ENCODE measurements around the gene CUL9. TPM values are rescaled to one million over a fixed set of nuclear protein-coding genes. Genes with fewer than 3 reads are reported as not detected.
"Not testable (repeated sequence)": the region's sequence is repeated elsewhere in the genome, so short reads cannot be mapped to it uniquely, and the experiment has no call there.

CUL9 gene
- total RNA-seq (2014; rRNA removed; shearing (Covaris generic)) = 17.5 and 19.6 TPM in 2 replicates

DNA sequence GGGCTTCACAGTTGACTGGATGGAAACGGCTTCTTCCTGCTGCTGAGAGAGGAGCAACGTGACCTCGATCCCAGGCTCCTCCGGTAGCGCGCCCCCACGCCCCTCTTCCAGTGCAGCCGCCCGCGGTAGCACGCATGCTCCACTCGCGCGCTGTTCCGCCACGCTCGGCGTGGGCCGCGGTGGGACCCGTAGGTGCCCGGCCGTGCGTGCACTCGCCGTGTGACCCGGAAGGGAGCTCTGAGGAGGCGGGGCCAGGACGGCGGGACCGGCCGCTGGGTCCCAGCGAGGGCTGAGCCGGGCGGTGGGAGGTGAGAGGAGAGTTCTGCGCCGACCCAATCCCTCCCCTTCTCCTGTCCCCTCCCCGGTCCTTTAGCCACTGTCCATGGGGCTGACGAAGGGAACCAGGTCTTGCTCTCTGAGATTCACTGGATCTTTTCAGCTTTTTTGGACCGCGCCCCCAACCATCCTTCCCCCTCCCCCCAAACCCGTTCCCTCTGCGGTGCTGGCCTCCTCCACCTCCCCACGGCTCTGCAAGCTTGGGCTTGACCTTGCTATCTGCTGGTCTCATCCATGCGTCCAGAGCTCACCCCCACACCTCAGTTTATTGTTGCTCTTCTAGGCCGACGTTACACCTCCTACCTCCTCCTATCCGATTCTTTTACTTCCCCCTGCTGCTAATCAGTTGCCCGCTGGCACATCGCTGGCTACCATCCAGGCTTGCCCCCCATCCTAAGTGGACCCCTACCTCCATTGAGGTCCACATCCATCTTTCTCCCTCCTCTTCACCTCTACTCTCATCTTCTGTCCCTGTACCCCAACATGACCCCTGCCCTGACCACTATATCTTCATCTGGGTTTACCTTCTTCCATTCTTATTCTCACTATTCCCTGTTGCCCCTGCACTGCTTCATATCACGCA is at the start of gene CUL9:
Gene CUL9 (plus strand): TSS at position 255 of the 919 bp plus-strand sequence. CDS start 2,115 bp downstream, outside the sequence.
- DNase-seq (ENCODE audit: low spot score) = peak; percentile 31

DNA sequence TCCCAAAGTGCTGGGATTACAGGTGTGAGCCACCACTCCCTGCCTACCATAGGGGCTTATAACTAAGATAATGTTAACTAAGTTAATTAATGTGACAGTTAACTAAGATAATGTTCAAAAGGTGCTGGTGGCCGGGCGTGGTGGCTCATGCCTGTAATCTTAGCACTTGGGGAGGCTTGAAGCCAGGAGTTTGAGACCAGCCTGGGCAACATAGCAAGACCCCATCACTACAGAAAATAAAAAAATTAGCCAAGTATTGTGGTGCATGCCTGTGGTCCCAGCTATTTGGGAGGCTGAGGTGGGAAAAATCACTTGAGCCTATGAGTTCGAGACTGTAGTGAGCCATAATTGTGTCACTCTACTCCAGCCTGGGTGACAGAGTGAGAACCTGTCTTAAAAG is 43.7 kb upstream of the CUL9 start:
- DNase-seq (ENCODE audit: low spot score) = no peak

DNA sequence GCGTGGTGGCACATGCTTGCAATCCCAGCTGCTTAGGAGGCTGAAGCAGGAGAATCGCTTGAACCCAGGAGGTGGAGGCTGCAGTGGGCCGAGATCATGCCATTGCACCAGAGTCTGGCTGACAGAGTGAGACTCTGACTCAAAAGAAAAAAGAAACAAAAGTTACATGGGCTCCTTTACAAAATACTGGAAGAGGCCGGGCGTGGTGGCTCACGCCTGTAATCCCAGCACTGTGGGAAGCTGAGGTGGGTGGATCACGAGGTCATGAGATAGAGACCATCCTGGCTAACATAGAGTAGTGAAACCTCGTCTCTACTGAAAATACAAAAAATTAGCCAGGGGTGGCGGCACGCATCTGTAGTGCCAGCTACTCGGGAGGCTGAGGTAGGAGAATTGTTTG is 42.0 kb upstream of the CUL9 start:
- not testable (repeated sequence) for DNase-seq (ENCODE audit: low spot score)

DNA sequence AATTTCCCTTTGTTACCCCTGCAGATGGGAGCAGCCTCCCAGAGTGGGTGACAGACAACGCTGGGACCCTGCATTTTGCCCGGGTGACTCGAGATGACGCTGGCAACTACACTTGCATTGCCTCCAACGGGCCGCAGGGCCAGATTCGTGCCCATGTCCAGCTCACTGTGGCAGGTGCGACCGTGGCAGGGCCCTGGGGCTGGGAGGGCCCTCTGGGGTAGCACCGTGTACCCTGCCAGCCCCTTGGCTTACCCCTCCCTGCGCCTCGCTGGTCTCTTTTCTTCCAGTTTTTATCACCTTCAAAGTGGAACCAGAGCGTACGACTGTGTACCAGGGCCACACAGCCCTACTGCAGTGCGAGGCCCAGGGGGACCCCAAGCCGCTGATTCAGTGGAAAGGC is 40.4 kb upstream of the CUL9 start:
- DNase-seq (ENCODE audit: low spot score) = no peak

DNA sequence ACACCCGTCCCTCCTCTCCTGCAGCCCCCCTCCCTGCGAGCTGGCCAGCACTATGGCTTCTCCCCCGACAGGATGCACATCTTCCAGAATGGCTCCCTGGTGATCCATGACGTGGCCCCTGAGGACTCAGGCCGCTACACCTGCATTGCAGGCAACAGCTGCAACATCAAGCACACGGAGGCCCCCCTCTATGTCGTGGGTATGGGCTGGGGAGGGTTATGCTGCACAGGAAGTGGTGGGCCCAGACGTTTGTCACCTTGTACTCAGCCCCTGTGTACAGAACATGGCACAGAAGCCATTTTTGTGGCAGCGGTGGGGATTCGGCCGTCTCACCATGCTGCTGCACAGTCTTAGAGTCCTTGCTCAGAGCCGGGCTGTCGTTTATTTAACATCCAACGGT is 39.9 kb upstream of the CUL9 start:
- no peak for DNase-seq (ENCODE audit: low spot score)

DNA sequence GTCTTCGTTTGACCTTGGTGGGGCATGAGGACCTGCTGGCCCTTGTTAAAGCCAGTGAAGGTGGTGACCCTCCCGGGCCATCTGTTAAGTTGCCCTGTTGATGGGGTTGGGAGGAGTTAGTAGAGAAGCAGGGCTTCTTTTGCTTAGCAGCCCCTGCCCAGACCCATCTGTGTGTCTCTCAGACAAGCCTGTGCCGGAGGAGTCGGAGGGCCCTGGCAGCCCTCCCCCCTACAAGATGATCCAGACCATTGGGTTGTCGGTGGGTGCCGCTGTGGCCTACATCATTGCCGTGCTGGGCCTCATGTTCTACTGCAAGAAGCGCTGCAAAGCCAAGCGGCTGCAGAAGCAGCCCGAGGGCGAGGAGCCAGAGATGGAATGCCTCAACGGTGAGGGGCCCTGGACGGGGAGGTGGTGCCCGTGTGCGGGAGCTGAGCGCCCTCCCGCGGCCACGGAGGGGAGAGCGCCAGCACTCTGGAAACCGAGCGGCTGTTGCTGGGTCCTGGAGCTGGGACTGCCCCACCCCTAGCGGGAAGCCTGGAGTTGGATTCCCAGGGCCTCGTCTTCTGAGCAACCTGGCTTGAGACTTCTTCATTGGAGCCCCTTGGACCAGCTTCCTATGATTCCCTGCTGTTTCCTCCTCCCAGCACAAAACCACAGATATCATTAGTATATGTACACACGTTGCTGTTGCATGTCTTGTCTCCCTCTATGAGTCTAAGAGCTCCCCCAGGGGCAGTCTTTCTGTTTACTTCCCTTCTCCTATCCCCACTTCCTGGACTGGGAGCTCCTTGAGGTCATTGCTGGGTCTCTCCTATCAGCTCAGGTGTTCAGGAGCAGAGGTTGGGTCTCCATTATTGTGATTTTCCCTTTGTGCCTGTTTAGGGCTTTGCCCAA is 38.5 kb upstream of the CUL9 start:
- peak; percentile 65 for DNase-seq (ENCODE audit: low spot score)

DNA sequence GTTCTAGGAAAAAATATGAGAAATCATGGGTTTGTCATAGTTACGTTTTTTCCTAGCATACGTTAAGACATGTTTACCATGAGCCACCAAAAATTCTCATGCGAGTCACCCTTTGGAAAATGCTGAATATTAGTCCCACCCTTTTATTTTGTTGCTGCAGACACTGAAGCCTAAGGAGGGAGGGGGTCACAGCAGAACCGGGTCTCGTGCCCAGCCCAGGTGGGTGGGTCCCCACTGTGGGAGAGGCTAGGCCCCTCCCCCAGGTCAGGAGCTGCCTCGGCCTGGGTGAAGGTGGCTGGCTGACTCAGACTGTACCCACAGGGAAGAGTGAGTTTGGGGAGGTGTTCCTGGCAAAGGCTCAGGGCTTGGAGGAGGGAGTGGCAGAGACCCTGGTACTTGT is 37.1 kb upstream of the CUL9 start:
- DNase-seq (ENCODE audit: low spot score) = no peak

DNA sequence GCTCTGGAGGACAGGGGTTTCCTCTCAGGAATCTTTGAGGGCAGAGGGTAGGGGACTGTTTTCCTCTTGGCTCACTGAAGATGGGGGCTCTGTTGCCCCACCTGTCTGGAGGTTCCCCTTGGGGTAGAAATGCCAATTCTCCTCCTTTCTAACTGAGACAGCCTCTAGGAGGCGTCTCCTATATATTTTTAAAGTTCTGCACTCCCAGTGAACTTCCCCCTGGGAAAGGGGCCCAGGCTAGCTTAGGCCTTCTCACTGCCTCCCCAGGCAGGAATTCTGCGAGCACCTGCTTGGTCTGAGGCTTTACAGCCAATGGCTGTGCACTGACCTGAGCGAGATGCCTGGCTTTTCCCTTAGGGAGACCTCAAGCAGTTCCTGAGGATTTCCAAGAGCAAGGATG is 35.7 kb upstream of the CUL9 start:
- DNase-seq (ENCODE audit: low spot score) = no peak

DNA sequence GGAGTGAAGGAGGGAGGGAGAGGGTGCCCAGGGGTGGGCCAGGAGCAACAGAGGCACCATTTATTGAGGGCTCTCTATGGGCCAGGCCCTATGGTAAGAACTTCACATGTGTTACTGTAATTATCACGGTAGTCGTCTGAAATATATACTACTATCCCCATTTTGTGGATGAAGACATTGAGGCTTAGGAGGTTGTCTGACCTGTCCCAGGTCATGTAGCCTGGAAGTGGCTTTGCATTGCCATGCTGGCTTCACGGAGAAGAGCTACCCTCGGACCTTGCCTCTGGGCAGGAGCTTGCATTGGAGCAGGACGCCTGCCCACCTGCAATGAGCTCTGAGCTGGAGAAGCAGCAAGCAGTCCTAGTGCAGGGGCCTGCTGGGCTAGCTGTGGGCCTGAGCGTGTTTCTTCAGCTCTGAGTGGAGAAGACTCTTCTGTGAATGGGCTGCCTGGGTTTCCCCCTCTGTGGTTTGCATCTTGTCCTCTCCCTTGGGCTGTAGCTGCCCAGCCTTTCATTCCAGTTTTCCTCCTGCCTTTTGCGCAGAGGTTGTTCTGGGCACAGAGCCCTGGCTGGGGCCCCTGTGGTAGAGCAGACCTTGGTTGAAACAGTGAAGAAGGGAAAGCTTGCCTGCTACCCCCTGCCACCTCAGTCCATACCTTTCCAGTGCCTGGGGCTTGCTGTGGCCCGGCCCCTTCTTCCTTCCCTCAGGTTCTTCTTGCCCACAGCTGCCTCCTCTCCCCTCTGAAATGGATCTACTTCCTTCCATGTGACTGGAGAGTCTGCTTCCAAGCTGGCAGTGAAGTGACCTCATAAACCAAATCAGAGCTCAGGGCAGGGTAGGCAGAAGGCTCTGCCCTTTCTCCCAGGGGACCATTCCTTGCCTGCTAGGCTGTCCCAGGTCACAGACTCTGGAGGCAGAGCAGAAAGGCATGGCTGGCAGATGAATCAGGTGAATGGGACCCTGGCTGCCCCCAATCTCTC is 35.0 kb upstream of the CUL9 start:
- DNase-seq (ENCODE audit: low spot score) = no peak

DNA sequence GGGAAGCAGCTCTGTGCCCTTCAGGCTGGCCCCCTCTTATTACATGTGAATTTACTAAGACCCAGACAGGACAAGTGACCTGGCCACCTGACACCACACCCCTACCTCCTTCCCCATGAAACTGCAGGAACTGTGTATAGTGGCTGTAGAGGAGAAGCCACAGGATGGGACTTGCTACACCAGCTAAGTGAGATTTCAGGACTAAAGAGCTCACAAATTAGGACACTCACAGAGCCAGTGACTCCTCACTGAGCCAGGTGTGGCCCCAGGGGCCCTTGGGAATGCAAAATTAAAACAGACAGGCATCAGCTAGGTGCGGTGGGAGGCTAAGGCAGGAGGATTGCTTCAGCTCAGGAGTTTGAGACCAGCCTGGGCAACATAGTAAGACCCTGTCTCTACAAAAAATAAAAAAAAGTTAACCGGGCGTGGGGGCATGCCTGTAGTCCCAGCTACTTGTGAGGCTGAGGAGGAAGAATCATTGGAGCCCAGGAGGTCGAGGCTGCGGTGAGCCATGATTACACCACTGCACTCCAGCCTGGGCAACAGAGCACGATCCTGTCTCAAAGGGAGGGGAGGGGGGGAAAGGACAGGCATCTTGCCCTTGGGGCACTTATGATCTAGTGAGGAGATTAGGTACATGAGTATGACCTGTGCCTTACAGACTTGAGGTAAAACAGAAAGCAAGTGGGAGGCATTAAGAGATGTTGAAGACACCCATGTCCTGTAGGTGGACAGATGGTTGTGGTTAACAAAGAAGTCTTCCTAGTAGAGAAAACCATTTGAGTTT is 34.1 kb upstream of the CUL9 start:
- DNase-seq (ENCODE audit: low spot score) = no peak

DNA sequence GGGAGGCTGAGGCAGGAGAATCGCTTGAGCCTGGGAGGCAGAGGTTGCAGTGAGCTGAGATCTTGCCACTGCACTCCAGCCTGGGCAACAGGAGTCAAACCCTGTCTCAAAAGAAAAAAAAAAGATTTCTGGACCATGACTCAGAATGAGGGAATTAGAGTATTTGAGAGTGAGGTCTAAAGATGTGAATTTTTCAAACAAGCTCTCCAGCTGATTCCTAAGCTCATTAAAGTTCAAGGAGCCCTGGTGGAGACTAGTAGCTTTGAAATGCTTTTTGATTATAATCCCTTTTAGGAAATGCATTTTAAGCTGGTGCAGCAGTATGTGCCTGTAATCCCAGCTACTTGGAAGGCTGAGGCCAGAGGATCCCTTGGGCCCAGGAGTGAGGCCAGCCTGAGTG is 32.7 kb upstream of the CUL9 start:
- no peak for DNase-seq (ENCODE audit: low spot score)

DNA sequence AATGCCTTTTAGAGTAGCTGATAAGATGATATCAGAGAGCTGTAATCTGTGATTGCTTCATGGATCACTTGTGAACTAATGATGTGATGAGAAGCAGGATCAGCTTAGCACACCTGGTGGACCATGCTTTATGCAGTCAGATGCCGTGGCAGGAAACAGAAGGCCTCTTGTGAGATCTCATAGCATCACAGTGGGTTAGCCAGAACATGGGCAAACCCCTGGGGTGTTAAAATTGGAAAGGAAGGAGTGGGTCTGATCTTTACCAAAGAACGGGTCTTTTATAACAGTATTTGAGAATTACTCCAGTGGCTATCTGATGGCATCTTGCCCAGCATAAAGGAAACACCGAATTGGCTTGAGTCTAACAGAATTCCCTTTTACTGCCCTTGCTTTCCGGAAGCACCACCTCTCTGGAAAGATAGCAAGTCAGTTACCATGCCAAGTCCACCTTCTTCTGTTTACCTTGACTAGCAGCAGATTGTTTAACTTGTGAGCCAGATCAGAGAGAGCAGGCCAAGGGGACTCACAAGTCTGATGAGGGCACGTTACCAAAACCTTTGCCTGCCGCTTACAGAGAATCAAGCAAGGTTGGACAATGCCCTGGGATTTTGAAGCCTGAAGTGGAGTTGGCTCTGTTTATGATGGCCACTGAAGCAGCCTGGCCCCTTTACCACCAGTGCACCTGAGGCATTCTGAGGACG is 31.8 kb upstream of the CUL9 start:
- DNase-seq (ENCODE audit: low spot score) = no peak

DNA sequence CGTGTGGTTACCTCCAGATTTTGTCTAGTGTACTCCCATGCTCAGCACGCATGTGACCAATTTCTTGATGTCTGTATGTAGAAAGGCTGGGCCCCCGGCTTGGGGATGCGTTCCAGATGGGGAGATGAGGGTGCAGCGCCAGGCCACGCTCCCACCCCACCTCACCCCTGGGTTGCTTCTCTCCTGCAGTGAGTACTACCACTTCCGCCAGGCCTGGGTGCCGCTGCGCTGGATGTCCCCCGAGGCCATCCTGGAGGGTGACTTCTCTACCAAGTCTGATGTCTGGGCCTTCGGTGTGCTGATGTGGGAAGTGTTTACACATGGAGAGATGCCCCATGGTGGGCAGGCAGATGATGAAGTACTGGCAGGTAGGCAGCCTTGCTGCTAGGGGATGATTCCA is 22.4 kb upstream of the CUL9 start:
- no peak for DNase-seq (ENCODE audit: low spot score)

DNA sequence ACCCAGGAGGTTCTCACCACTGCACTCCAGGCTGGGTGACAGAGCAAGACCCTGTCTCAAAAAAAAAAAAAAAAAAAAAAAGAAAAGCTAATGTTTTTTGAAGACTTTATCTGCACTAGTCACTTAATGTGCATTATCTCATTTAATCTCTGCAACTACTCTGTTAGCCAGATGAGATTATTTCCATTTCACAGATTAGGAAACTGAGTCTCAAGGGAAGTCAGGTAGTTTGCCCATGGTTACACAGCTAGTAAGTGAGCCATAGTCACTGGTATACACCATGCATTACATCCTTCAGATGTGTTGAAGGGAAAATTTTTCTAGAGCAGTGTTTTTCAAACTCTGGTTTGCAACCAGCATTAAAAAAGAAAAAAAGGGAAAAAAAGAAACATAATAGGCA is 18.1 kb upstream of the CUL9 start:
- DNase-seq (ENCODE audit: low spot score) = no peak

DNA sequence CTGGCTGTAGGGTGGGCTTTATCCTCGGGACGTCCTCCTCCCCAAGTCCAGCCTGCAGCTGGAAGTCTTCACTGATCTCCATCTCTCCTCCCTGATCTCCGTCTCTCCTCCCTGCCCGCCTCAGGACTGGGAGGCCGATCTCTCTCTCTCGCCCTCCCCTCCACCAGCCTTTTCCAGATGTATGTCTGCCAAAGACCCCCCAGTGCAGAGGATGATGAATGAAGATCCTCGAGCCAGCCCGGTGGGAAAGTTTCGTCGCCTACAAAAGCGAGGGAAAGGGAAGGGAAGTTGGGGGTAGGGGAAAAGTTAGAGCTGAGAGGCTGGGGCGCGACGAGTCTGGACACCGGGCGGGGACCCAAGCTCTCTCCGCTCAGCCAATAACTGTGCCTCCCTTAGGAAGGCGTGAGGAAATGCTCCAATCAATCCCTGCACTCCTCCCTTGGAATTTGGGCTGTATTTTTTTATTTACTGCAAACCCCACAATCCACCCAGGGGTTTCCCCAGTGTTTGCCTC is 11.5 kb upstream of the CUL9 start:
- peak; percentile 89 for DNase-seq (ENCODE audit: low spot score)

DNA sequence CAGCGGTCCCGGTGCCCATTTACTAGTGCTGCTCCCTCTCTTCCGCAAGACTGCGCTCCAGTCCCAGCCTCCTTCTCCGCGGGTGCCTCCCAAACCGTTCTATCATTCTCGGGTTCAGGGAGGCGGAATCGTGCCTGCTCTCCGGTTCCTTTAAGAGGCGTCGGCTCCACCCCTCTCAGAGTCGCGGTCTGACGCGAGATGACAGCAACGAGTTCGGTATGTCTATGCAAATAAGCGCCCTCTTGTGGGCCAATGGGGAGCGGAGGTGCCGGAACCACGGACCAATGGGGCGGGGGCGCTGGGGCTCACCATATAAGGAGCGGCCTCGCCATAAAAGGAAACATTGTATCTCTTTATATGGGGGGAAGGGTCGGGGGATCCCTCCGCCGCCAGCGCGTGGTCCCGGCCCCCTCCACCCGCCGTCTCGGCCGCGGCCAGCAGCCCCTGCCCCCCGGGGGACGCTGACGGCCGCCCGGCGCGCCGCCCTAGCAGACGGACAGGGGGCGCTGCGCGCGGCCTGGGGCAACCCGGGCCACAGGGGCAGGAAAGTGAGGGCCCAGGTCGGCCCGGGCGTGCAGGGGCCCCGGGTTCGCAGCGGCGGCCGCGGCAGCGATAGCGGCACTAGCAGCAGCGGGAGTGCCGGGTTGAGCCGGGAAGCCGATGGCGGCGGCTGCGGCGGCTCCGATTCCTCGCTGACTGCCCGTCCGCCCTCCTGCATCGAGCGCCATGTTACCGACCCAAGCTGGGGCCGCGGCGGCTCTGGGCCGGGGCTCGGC is 10.9 kb upstream of the CUL9 start, which contains the start of gene SRF:
Gene SRF (plus strand): TSS at position 339 of the 776 bp plus-strand sequence. CDS start 388 bp downstream, at position 727.
- DNase-seq (ENCODE audit: low spot score) = peak; percentile 97

DNA sequence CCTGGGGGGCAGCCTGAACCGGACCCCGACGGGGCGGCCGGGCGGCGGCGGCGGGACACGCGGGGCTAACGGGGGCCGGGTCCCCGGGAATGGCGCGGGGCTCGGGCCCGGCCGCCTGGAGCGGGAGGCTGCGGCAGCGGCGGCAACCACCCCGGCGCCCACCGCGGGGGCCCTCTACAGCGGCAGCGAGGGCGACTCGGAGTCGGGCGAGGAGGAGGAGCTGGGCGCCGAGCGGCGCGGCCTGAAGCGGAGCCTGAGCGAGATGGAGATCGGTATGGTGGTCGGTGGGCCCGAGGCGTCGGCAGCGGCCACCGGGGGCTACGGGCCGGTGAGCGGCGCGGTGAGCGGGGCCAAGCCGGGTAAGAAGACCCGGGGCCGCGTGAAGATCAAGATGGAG is 10.3 kb upstream of the CUL9 start:
- no peak for DNase-seq (ENCODE audit: low spot score)

DNA sequence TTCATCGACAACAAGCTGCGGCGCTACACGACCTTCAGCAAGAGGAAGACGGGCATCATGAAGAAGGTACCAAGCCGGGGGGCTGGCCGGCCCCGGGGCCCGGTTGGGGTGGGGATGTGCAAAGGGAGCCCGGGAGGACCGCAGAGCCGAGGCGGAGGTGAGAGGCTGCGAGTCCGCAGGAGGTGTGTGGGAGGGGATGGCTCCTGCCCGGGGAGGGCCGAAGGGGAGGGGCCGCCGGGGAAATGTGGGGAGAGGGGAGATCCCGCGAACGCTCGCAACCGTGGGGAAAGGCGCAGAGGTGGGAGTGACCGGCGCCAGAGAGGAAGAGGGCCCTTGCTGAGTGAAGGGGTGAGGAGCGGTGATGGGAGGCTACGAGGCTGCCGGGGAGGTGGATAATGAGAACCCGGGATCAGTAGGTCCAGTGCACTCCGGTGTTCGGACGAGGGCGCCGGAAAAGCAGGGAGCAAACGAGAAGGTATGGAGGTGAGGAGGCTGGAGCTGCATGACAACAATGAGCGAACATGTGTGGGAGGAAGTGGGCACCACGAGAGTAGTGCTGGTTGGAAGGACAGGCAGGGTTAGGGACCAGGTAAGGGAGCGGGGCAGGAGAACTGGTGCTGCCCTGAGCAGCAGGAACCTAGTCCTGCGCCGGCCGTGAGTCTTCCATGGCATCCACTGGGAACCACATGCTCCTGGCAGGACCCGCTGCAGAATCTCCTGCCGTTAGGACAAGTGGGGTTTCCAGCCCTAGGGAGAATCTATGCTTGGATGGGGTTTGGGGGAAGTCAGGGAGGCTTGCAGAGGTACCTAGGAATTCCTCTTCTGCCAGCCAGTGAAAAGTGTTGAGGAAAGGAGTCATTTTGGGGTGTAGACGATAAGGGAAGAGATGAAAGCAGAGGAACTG is 9.6 kb upstream of the CUL9 start:
- DNase-seq (ENCODE audit: low spot score) = no peak
